IPS-NIHi7 (cell line): ENCODE measurements around the gene FAM234B.
"Not testable (repeated sequence)": the region's sequence is repeated elsewhere in the genome, so short reads cannot be mapped to it uniquely, and the experiment has no call there.

Experiments used
- DNase-seq: peaks from one replicate; pipeline ENCODE4 v3.0.0; 2012; ENCODE audit warnings: mixed read lengths; ENCODE audit errors: extremely low spot score

The FAM234B gene

GRCh38 chr12:13060581-13060980 is 16.4 kb downstream of the FAM234B start:
- DNase-seq: no peak

DNA sequence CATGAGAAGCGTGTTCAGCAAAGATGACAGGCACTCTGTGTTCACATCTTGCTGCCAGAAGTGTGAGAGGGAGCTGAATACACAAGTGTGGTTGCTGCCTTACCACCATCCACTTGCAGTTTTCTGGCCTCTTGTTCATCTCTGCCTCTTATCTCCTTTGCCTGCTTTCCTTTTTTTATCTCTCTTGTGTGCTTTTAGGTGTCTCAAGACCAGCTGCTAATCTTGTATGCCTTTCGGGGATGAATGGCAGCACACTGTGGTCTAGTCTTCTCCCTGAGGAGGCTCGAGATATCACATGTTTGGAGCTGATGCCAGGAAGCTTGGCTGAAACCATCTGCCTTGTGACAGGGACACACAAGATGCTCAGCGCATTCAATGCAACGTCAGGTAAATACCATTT is 17.2 kb downstream of the FAM234B start:
- no peak for DNase-seq

GRCh38 chr12:13062669-13063068 is 18.5 kb downstream of the FAM234B start:
- DNase-seq: no peak

GRCh38 chr12:13066014-13066413 is 21.8 kb downstream of the FAM234B start:
- no peak for DNase-seq

- DNase-seq: no peak
Observed at GRCh38 chr12:13066459-13066858, 22.3 kb downstream of the FAM234B start.

DNA sequence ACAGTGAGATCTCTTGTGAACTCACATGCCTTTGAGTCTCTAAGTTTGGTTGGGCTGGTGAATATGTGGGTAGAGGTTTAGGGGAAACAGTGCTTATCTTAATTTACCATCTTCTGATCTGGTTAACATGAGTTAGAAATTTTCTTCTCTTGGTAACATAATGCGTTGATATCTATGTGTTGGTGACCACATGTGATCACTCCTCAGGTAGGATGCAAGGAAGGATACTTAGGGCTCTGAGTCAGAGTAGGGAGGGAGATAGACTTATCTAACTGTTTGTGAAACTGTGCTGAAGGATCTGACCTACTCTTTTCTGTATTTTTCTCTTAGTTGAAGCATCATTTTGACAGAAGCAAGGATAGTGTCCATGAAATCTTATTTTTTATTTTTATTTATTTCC is 23.1 kb downstream of the FAM234B start:
- no peak for DNase-seq

GRCh38 chr12:13069380-13069779 is 25.2 kb downstream of the FAM234B start:
- DNase-seq: no peak

- DNase-seq: no peak
Observed at GRCh38 chr12:13071305-13072280, 27.4 kb downstream of the FAM234B start.

DNA sequence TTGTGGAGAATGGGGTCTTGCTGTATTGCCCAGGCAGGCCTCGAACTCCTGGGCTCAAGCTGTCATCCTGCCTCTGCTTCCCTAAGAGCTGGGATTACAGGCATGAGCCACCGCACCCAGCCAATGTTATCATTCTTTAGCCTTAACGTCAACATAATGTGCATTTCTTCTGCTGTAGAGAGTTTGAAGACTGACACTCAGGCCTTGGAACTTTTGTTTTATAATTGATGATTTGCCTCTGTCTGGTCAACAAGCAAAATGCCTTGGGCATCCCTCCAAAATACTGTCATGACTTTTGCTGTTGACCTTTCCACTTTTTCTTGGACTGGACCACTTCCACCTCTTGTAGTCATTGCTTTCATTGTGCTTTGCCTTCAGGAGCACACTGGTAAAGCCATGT is 29.0 kb downstream of the FAM234B start:
- no peak for DNase-seq

GRCh38 chr12:13074396-13075117 is 30.4 kb downstream of the FAM234B start:
- no peak for DNase-seq

GRCh38 chr12:13075118-13075480 is 30.9 kb downstream of the FAM234B start:
- no peak for DNase-seq

- no peak for DNase-seq
Observed at GRCh38 chr12:13075786-13076570, 31.8 kb downstream of the FAM234B start.

DNA sequence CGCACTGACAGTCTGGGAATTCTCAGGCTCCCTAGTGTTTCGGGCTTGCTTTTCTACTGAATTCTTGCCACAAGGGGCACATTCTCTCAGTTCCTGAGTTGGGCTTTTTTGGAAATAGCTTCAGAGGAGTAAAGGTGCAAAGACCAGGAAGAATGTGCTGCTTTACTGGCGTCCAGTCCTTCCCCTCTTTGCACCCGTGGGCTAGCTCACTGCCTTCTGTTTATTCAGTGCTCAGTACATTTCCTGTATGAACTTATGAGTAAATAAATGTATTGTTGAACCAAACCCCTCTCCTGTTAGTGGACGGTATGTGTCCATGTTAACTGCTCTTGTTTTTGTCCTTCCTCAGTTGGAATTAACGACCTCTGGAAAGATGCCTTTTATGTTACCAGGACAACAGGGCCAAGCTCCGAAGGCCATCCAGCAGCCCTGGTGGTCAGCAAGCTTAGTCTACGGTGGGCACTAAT is 35.3 kb downstream of the FAM234B start:
- DNase-seq: peak; percentile 68

- DNase-seq: no peak
Observed at GRCh38 chr12:13080266-13080665, 36.1 kb downstream of the FAM234B start.

- no peak for DNase-seq
Observed at GRCh38 chr12:13082861-13083260, 38.7 kb downstream of the FAM234B start.

DNA sequence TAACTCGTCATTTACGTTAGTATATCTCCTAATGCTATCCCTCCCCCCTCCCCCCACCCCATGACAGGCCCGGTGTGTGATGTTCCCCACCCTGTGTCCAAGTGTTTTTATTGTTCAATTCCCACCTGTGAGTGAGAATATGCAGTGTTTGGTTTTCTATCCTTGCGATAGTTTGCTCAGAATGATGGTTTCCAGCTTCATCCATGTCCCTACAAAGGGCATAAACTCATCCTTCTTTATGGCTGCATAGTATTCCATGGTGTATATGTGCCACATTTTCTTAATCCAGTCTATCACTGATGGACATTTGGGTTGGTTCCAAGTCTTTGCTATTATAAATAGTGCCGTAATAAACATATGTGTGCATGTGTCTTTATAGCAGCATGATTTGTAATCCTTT is 39.5 kb downstream of the FAM234B start:
- not testable (repeated sequence) for DNase-seq

DNA sequence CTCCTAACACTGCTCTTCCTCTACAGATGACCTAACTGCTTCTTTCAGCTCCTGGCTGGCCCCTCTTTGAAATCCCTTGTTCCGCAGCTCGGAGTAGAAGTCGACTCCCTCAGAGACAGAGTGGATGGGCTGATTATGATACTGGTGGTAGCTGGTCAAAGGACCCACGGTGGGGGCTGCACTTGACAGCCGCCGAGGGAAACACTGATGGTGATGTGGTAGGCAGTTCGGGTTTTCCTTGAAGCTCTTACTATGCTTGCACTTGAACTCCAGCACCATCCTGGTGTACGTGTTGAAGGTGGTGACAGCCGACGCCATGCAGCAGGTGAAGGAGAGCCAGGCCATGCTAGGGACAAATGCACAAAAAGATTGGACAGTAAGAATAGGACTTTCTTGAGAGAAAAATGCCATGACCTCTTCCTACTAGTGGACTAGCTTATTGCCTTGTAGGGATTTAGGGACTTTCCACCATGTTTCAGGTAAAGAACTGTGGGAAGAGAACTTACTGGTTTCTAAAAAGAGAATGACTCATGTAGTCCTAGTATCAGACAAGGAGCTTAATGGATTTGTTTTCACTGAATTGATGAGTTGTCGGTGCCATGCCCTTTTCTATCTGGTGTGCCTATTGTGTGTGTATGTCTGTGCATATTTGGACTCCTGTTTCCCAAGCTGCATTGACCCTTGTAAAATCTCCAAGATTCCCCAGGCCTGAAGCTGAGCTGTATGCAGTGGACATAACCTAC is 40.9 kb downstream of the FAM234B start:
- DNase-seq: no peak

GRCh38 chr12:13085968-13086686 is 41.9 kb downstream of the FAM234B start:
- DNase-seq: no peak

DNA sequence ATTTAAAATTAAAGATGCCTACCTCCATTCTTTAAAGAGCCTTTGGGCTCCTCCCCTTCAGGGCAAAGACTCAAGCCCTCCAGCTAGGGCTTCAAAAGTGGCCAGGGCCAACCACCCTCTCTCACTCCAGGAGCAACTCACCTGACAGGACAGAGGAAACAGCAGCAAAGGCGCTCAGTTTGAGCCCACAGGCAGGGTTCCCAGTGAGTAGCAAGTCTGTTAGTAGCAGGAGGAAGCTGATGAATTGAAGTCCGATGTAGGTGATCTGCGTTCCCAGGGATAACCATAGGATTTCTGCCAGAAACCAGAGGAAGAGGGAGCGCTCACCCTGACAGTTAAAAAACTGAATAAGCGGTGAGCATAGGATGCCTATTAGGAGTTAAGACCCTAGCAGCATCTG is 43.6 kb downstream of the FAM234B start:
- DNase-seq: peak; percentile 54

DNA sequence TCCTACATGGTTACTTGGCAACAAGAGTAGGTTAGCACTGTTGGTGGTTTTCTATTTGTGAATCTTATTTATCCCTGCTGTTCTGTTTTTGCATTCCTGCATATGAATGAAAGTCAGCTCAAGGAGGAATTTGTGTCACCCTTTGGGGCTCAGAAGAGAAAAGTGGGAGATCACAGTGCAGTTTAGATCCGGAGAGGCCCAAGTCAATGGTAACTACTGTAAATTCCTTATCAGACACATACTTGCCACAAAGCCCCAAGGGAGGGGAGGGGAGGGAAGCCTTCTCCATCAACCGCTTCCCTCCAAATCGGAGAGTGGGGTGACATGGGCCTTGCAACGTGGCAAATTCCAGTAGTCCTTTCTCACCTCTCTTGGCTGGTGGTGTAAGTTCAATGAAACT is 44.3 kb downstream of the FAM234B start:
- peak; percentile 35 for DNase-seq

- DNase-seq: no peak
Observed at GRCh38 chr12:13090054-13090453, 45.9 kb downstream of the FAM234B start.
